AG20443 (cell line): Measurements from ENCODE around the gene PEX13.

ENCODE experiments used
- DNase-seq: peaks from one replicate; pipeline ENCODE4 v3.0.0; 2012; ENCODE audit warnings: low spot score, mixed read lengths

Gene PEX13

DNA sequence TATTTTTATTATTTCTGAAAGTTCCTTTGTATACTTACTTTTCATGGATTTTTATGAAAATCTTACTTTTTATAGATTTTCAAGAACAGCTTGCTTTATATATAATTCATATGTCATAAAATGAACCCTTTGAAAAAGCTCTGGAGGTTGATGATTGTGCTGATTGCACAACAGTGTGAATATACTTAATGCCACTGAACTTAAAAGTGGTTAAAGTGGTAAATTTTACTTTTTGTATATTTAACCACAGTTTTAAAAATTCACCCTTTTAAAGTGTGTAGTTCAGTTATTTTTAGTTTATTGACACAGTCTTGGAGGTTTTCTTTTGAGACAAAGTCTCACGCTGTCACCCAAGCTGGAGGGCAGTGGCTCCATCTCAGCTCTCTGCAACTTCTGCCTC lies 56.6 kb downstream of the PEX13 start:
- no peak for DNase-seq

GRCh38 chr2:61085883-61086282 lies 68.4 kb downstream of the PEX13 start:
- no peak for DNase-seq

DNA sequence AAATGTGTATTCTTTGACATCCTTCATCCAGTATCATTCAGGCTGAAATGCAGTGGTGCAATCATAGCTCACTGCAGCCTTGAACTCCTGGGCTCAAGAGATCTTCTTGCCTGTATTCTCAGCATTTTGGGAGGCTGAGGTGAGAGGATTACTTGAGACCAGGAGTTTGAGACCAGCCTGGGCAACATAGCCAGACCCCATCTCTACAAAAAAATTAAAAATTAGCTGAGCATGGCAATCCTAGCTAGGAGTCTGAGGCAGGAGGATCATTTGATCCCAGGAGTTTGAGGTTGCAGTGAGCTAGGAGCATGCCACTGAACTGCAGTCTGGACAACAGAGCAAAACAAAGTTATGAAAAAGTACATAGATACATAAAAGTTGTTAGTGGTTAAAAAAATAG lies 72.3 kb downstream of the PEX13 start:
- no peak for DNase-seq

DNA sequence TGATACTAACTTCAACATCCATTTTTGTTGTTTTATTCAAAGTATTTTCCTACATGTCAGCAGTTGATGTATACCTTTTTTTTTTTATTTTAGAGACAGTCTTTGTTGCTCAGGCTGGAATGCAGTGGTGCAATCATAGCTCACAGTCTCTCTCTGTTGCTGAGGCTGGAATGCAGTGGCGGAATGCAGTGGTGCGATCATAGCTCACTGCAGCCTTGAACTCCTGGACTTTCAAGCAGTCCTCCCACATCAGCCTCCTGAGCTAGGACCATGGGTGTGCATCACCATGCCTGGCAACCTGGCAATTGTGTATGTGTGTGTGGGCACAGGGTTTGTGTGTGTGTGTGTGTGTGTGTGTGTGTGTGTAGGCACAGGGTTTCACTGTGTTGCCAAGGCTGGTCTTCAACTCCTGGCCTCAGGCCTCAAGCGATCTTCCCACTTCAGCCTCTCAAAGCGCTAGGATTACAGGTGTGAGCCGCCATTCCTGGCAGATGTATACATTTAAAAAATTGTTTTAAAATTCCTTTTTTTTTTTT lies 72.9 kb downstream of the PEX13 start:
- DNase-seq = no peak

- DNase-seq = no peak
Observed at GRCh38 chr2:61091485-61091884, 74.0 kb downstream of the PEX13 start.

- no peak for DNase-seq
Observed at GRCh38 chr2:61096438-61096837, 78.9 kb downstream of the PEX13 start.

- DNase-seq = no peak
Observed at GRCh38 chr2:61100801-61101200, 83.3 kb downstream of the PEX13 start.
